HG02798 (cell line): ENCODE results near the gene ZNF91.
"Not testable (repeated sequence)": the region's sequence is repeated elsewhere in the genome, so short reads cannot be mapped to it uniquely, and the experiment has no call there.

Experiments
- ATAC-seq: cut with Tn5 transposase; IDR thresholded peaks from one replicate; pipeline ENCODE4 v1.9.1; 2021; ENCODE audit warnings: mild to moderate bottlenecking; ENCODE audit not compliant: unreplicated experiment, poor library complexity

ZNF91 gene

GRCh38 chr19:23399443-23399842 is 4.2 kb upstream of the ZNF91 start:
- ATAC-seq = no peak

- ATAC-seq = not testable (repeated sequence)
Measured at GRCh38 chr19:23395722-23396117, 449 bp upstream of the ZNF91 start.

GRCh38 chr19:23394511-23394910 is 760 bp downstream of the ZNF91 start:
- ATAC-seq = no peak

- no peak for ATAC-seq
Measured at GRCh38 chr19:23393121-23393520, 2.1 kb downstream of the ZNF91 start.

GRCh38 chr19:23391236-23391635 is 4.0 kb downstream of the ZNF91 start:
- ATAC-seq = no peak

- no peak for ATAC-seq
Measured at GRCh38 chr19:23385404-23385803, 9.9 kb downstream of the ZNF91 start.

- ATAC-seq = no peak
Measured at GRCh38 chr19:23384858-23385257, 10.4 kb downstream of the ZNF91 start.

GRCh38 chr19:23384166-23384565 is 11.1 kb downstream of the ZNF91 start:
- no peak for ATAC-seq

- ATAC-seq = no peak
Measured at GRCh38 chr19:23382955-23383354, 12.3 kb downstream of the ZNF91 start.

GRCh38 chr19:23381114-23381513 is 14.2 kb downstream of the ZNF91 start:
- no peak for ATAC-seq

GRCh38 chr19:23379671-23380070 is 15.6 kb downstream of the ZNF91 start:
- not testable (repeated sequence) for ATAC-seq

GRCh38 chr19:23378948-23379347 is 16.3 kb downstream of the ZNF91 start:
- no peak for ATAC-seq

GRCh38 chr19:23377276-23377675 is 18.0 kb downstream of the ZNF91 start:
- no peak for ATAC-seq

- no peak for ATAC-seq
Measured at GRCh38 chr19:23366437-23366836, 28.8 kb downstream of the ZNF91 start.

GRCh38 chr19:23366031-23366430 is 29.2 kb downstream of the ZNF91 start:
- ATAC-seq = not testable (repeated sequence)

- ATAC-seq = no peak
Measured at GRCh38 chr19:23365222-23365621, 30.0 kb downstream of the ZNF91 start.

GRCh38 chr19:23361843-23362242 is 33.4 kb downstream of the ZNF91 start:
- not testable (repeated sequence) for ATAC-seq

GRCh38 chr19:23351806-23352205 is 43.5 kb downstream of the ZNF91 start:
- no peak for ATAC-seq

- no peak for ATAC-seq
Measured at GRCh38 chr19:23346696-23347095, 48.6 kb downstream of the ZNF91 start.

- no peak for ATAC-seq
Measured at GRCh38 chr19:23345838-23346237, 49.4 kb downstream of the ZNF91 start.

GRCh38 chr19:23343434-23344010 is 51.7 kb downstream of the ZNF91 start:
- ATAC-seq = no peak

GRCh38 chr19:23328211-23328610 is 67.1 kb downstream of the ZNF91 start:
- ATAC-seq = no peak
